ENCODE measurements around the gene ZNF692. TPM values are rescaled to one million over a fixed set of nuclear protein-coding genes. Genes with fewer than 3 reads are reported as not detected.

Gene ZNF692
- total and polyA plus RNA-seq, 2 donors (not counting 3 experiments of a cell fraction or from before 2014, with no cell fraction given) = 32.6 to 36.6 TPM

GRCh38 chr1:248860007-248860406 is 1.1 kb upstream of the ZNF692 start:
- no peak overlapping the region for H3K4me3 ChIP-seq (replicated peaks in 1 of 3; ENCODE audit: insufficient read depth in 1 of 3, low read depth in 1 of 3, low read length in 3 of 3)
- no peak overlapping the region for H3K4me2 ChIP-seq (ENCODE audit: insufficient read depth, low read length)
- intact Hi-C loops (cut with micrococcal nuclease) (no loop called here), dilution Hi-C loops (cut with MboI; ENCODE audit: extremely low pct_ligation_motif_present, low sequenced_read_pairs) (no loop called here)
- no peak overlapping the region for H2AFZ ChIP-seq (ENCODE audit: low read depth, low read length)
- no peaks in the 10 kb centered on the region for H3K9me1 ChIP-seq (replicated peaks; ENCODE audit: control insufficient read depth, extremely low read depth, insufficient read depth, low read length)
- FAIRE-seq (no peak), DNase-seq (ENCODE audit: low read depth, low spot score) (no peak)
- no TSS peak for BruUV-seq (replicated peaks)
- no peak overlapping the region for H3K9ac ChIP-seq (replicated peaks; ENCODE audit: extremely low read depth, insufficient read depth, low read length)
- no peaks in the 10 kb centered on the region for H4K20me1 ChIP-seq (replicated peaks; ENCODE audit: control insufficient read depth, extremely low read depth, insufficient read depth, low read length)
- H3K79me2 ChIP-seq (ENCODE audit: control insufficient read depth, insufficient read depth, low read length) = peaks cover 10% of the 10 kb centered on the region
- peaks cover 0 to 2% of the 10 kb centered on the region in 2 experiments for H3K36me3 ChIP-seq (ENCODE audit: control insufficient read depth in 2 of 2, extremely low read depth in 1 of 2, insufficient read depth in 2 of 2, low read length in 2 of 2)
- H3K27me3 ChIP-seq (ENCODE audit: control insufficient read depth in 2 of 2, insufficient read depth in 2 of 2, low read length in 2 of 2) = peaks cover 2 to 4% of the 10 kb centered on the region in 2 experiments
- H3K27ac ChIP-seq (ENCODE audit: insufficient read depth, low read depth, low read length) = no peak overlapping the region
- TF ChIP-seq MYC (IDR thresholded peaks at IDR 0.05; ENCODE audit: low read depth, low read length) (no peak), CTCF (IDR thresholded peaks at IDR 0.05; ENCODE audit: extremely low read depth in 1 of 2, insufficient read depth in 1 of 2, low read depth in 1 of 2, low read length in 2 of 2) (no peak), POLR2A (IDR thresholded peaks at IDR 0.05; ENCODE audit: low read depth, low read length) (no peak), EZH2 (IDR thresholded peaks at IDR 0.05; ENCODE audit: borderline replicate concordance, low read depth, low read length, severe bottlenecking) (no peak), GATA2 (IDR thresholded peaks at IDR 0.05; ENCODE audit: insufficient read depth, insufficient read length, low read depth, low read length) (no peak), FOS (IDR thresholded peaks at IDR 0.05; ENCODE audit: borderline replicate concordance, insufficient read depth, low read length) (no peak), POLR2AphosphoS5 (IDR thresholded peaks at IDR 0.05; ENCODE audit: insufficient read depth, low read depth, low read length) (no peak), MAX (IDR thresholded peaks at IDR 0.05; ENCODE audit: insufficient read depth, insufficient read length) (no peak), JUN (IDR thresholded peaks at IDR 0.05; ENCODE audit: borderline replicate concordance, insufficient read depth, insufficient read length, low read depth) (no peak)
- ChIA-PET POLR2A (no interaction called here), CTCF (interaction anchor here (2.4 to 2.6 kb wide), 4 partner anchors 13 to 34 kb away, joined by 10 to 17 read pairs (median 14); partner anchors contain the start of genes SH3BP5L and ZNF672)
- H3K4me1 ChIP-seq (ENCODE audit: control insufficient read depth, extremely low read depth, insufficient read depth, low read length) = peaks cover 23% of the 10 kb centered on the region
- H3K9me3 ChIP-seq (replicated peaks; ENCODE audit: control insufficient read depth, insufficient read depth, low read length) = no peaks in the 10 kb centered on the region
